Kidney (tissue), 14 donors: ENCODE results near the gene IQGAP3. TPM values are rescaled to one million over a fixed set of nuclear protein-coding genes. Genes with fewer than 3 reads are reported as not detected.

ENCODE experiments used
- DNase-seq, 5 donors: peaks; one replicate each; pipeline ENCODE4 v3.0.0-alpha.2; 2013 to 2020
- FAIRE-seq: peaks from 2 replicates; lab custom pipeline; 2012; peaks lifted over from hg19 to GRCh38; lab: Jason Lieb, UNC
- H3K27ac ChIP-seq, 2 donors: one replicate each; pipeline ENCODE4 v1.7.0; 2013; ENCODE audit warnings: low read depth in 2 of 2, low read length in 2 of 2, inconsistent platforms in 1 of 2
- H3K27me3 ChIP-seq: one replicate; pipeline ENCODE4 v1.7.1; 2013; ENCODE audit warnings: low read length, inconsistent platforms; ENCODE audit not compliant: control insufficient read depth, insufficient read depth
- H3K36me3 ChIP-seq, 3 donors: one replicate each; pipeline versions ENCODE4 v1.7.0 to v1.7.1; 2013; ENCODE audit warnings: low read length in 3 of 3, control low read depth in 1 of 3, inconsistent platforms in 1 of 3; ENCODE audit not compliant: insufficient read depth in 3 of 3, control insufficient read depth in 2 of 3
- H3K4me1 ChIP-seq, 3 donors: one replicate each; pipeline versions ENCODE4 v1.7.0 to v1.7.1; 2013; ENCODE audit warnings: low read length in 3 of 3, inconsistent platforms in 1 of 3, low read depth in 1 of 3; ENCODE audit not compliant: control insufficient read depth in 2 of 3, insufficient read depth in 2 of 3
- H3K4me3 ChIP-seq, 3 donors: one replicate each; pipeline versions ENCODE4 v1.7.0 to v1.8.1; 2013; ENCODE audit warnings: low read length in 3 of 3, control low read depth in 1 of 3, inconsistent platforms in 1 of 3
- H3K9ac ChIP-seq, 3 donors: one replicate each; pipeline versions ENCODE4 v1.7.0 to v1.7.1; 2013; ENCODE audit warnings: low read length in 3 of 3, control low read depth in 1 of 3, inconsistent platforms in 1 of 3
- H3K9me3 ChIP-seq, 3 donors: one replicate each; pipeline versions ENCODE4 v1.7.0 to v1.7.1; 2013; ENCODE audit warnings: low read length in 3 of 3, control low read depth in 1 of 3, inconsistent platforms in 1 of 3; ENCODE audit not compliant: control insufficient read depth in 2 of 3, insufficient read depth in 1 of 3
- CTCF ChIP-seq: IDR thresholded peaks from 3 replicates; pipeline ENCODE4 v1.5.1; 2012; ENCODE audit warnings: mild to moderate bottlenecking, moderate library complexity, borderline replicate concordance; ENCODE audit not compliant: insufficient read depth; ENCODE audit errors: extremely low read depth
- intact Hi-C: fragments of 100-400 bp; cut with DNase I; formaldehyde crosslinking; loops from one replicate; pipeline ENCODE4 v1.11.1; 2022
- polyA plus RNA-seq: library from polyadenylated mRNA; stranded (reverse); fragments of 350-450 nt; fragmentation: Illumina TruSeq; extraction: RNeasy Lipid Tissue Mini Kit (QIAGEN cat#74804); gene quantifications from one replicate; pipeline ENCODE4 v1.2.3, GENCODE V29; 2014; ENCODE audit warnings: low read depth, low replicate concordance; ENCODE audit not compliant: insufficient read depth
- total RNA-seq: library from RNA; stranded (reverse); fragmentation: NEBNext Ultra II Directional; extraction: Animal tissue kit (Norgen Biotek cat#: 25700); gene quantifications from one replicate; pipeline ENCODE4 v1.2.1, GENCODE V29; 2021
- donor health status: control.
- donor health status: control.
- donor health status: control.
- donor health status: control.
- donor health status: control.
- donor health status: DM: yes; HTN: yes; CAD: no.
- donor health status: Normal renal cell carcinoma (clear cell type).

Gene IQGAP3
- total and polyA plus RNA-seq, 2 donors from 2014 or later = 0.13 to 1.7 TPM

GRCh38 chr1:156495401-156496140, 76.8 kb downstream of the IQGAP3 start:
- Histone ChIP-seq H3K9me3 (no peaks in the 10 kb centered on the region), H3K27me3 (no peaks in the 10 kb centered on the region), H3K9ac (no peak overlapping the region), H3K36me3 (peaks cover 0 to 7% (median 0%) of the 10 kb centered on the region in 3 donors), H3K4me3 (no peak overlapping the region), H3K4me1 (peaks cover 0 to 70% (median 58%) of the 10 kb centered on the region in 3 donors), H3K27ac (no peak overlapping the region)
- intact Hi-C loops = no loop called here
- FAIRE-seq (no peak), DNase-seq (peak in 1 of 5 donors; percentile 77)
- no peak for TF ChIP-seq CTCF

GRCh38 chr1:156494309-156494895, 78.0 kb downstream of the IQGAP3 start:
- H3K4me3 ChIP-seq = no peak overlapping the region
- no peaks in the 10 kb centered on the region for H3K27me3 ChIP-seq
- DNase-seq = peak in 2 of 5 donors; percentile 17 to 48
- H3K9me3 ChIP-seq = no peaks in the 10 kb centered on the region
- H3K36me3 ChIP-seq = peaks cover 0 to 7% (median 0%) of the 10 kb centered on the region in 3 donors
- H3K4me1 ChIP-seq = peaks cover 0 to 82% (median 67%) of the 10 kb centered on the region in 3 donors
- H3K9ac ChIP-seq = no peak overlapping the region
- TF ChIP-seq CTCF = no peak
- intact Hi-C loops = no loop called here
- FAIRE-seq = no peak
- H3K27ac ChIP-seq = no peak overlapping the region

GRCh38 chr1:156493742-156494141, 78.6 kb downstream of the IQGAP3 start:
- no peak for TF ChIP-seq CTCF
- Histone ChIP-seq H3K9ac (peak overlapping the region in 1 of 3 donors; percentile 4), H3K36me3 (peaks cover 0 to 7% (median 0%) of the 10 kb centered on the region in 3 donors), H3K27ac (peak overlapping the region in 1 of 2 donors; percentile 49), H3K9me3 (no peaks in the 10 kb centered on the region), H3K4me3 (peak overlapping the region in 1 of 3 donors; percentile 22), H3K27me3 (no peaks in the 10 kb centered on the region), H3K4me1 (peaks cover 0 to 88% (median 69%) of the 10 kb centered on the region in 3 donors)
- DNase-seq (no peak), FAIRE-seq (no peak)
- intact Hi-C loops = no loop called here
